LNCaP clone FGC (cell line): ENCODE data around the gene BHLHE23.

Experiments
- DNase-seq: peaks from one replicate; pipeline ENCODE4 v3.0.0-alpha.2; 2011; ENCODE audit warnings: low read depth
- H3K4me3 ChIP-seq: 2 replicates; pipeline ENCODE4 v1.5.1; 2011; ENCODE audit warnings: mild to moderate bottlenecking, low read depth, low read length, control low read depth
- CTCF ChIP-seq: IDR thresholded peaks from 2 replicates; pipeline ENCODE4 v1.5.1; 2012; ENCODE audit warnings: mild to moderate bottlenecking; ENCODE audit not compliant: control insufficient read depth, insufficient read depth; ENCODE audit errors: extremely low read depth

The BHLHE23 gene

GRCh38 chr20:63006540-63007359, at the start of gene BHLHE23:
BHLHE23 (minus strand) TSS chr20:63006964; CDS start chr20:63006774, 190 bp downstream.
- no peak for TF ChIP-seq CTCF
- H3K4me3 ChIP-seq, result no peak within 1 kb of the TSS
- no peak for DNase-seq

DNA sequence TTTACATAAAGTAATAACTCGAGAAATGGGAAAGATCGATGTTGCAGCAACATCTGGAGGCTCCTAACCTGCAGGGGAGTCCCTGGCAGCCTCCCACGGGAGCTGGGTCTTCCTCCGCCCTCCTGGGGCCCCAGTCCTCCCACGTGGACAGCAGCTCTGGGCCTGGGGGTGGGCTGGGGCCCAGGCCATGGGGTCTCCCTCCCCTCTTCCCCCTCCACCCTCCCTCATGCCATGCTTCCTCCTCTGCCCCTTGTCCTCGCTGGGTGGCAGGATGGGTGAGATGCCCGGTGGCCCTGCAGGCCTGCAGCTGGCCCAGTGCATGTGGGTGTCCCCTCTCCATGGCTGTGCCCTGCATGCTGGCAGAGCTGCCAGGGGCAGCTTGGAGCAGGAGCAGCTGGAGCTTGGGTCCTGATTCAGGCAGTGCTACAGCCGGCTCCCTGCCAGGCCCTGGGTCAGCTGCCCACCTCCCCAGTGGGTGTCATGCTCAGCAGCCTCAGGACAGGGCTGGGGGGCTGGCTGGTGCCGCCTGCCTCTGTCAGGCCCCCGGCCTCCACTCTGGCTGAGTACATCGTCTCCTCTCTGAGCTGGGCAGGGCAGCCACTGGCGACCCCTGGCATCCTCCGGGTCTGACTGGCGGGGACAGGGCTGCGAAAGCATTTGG, 48.9 kb upstream of the BHLHE23 start:
- no peak for TF ChIP-seq CTCF
- H3K4me3 ChIP-seq, result no peak overlapping the region
- DNase-seq, result no peak

DNA sequence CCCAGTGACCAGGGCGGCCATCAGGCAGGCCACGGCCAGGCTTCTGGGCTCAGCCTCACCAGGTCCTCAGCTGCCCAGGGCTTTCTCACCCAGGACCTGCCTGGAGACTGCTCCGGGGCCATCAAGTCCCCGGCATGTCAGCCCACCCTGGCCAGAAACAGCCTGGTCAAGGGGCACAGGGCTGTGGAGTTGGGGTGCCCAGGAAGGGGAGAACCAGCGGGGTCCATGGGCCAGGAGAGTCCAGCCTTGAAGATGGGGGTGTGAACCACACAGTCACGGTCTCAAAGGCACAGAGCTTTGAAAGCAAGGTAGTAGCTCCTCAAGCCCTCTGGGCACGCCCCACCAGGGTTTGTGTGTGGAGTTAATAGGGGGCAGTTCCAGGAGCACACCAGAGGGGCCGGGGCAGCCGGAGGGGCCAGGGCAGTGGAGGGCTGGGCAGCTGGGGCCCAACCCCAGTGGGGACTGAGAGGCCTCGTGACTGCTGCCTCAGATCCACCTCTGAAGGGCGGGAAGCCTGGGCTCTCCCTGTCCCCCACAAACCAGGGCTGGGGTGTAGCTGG, 48.0 kb upstream of the BHLHE23 start:
- no peak for DNase-seq
- H3K4me3 ChIP-seq, result no peak overlapping the region
- TF ChIP-seq CTCF, result no peak

- no peak for DNase-seq
- TF ChIP-seq CTCF, result no peak
- no peak overlapping the region for H3K4me3 ChIP-seq
Observed at GRCh38 chr20:63054103-63054474, 47.3 kb upstream of the BHLHE23 start.

DNA sequence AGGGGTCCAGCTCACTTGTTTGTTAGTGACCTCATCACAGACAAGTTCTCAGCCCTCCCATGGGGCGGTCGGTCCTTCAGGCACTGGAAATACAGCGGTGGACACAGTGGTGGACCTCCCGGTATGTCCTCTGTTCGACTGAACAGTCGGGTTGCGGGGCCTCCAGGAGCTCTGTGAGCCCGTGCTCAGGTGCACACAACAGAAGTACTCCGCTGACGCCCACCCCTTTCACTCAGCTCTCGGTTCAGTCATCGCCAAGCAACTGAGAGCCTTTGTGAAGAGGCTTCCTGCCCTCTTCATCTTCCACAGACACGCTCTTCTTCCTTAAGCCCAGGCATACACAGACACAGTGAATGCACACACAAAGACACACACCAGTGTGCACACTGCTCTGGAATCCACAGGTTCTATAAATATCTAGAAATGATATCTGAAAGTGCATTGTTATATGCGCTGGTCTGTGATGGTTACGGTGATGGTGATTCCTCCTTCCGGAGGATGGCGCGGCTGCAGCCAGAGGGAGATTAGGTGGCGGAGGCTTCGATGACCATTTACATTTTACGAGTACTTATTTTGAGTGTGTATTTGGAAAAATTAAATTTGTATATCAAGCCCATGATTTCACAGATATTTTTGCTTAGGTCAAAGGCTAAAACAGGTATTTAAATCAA, 46.8 kb upstream of the BHLHE23 start:
- H3K4me3 ChIP-seq, result no peak overlapping the region
- TF ChIP-seq CTCF, result no peak
- DNase-seq, result no peak

GRCh38 chr20:63052571-63053431, 46.0 kb upstream of the BHLHE23 start:
- no peak overlapping the region for H3K4me3 ChIP-seq
- no peak for DNase-seq
- no peak for TF ChIP-seq CTCF
